MM.1S (cell line): Measurements from ENCODE around the gene WDFY4.

ENCODE experiments used
- EZH2phosphoT487 ChIP-seq: fragments of 300-600 bp; sonication (generic); IDR thresholded peaks from 2 replicates; pipeline ENCODE4 v1.6.1; 2018; ENCODE audit warnings: antibody characterized with exemption, low read length
- TF ChIP-seq, protein P1 (sequence below): fragments of 300-600 bp; sonication (generic); IDR thresholded peaks from 2 replicates; pipeline ENCODE4 v1.5.1; 2016; ENCODE audit warnings: antibody characterized with exemption, low read length, mixed read lengths

- TF ChIP-seq EZH2phosphoT487, result no peak
- TF ChIP-seq, protein P1, sequence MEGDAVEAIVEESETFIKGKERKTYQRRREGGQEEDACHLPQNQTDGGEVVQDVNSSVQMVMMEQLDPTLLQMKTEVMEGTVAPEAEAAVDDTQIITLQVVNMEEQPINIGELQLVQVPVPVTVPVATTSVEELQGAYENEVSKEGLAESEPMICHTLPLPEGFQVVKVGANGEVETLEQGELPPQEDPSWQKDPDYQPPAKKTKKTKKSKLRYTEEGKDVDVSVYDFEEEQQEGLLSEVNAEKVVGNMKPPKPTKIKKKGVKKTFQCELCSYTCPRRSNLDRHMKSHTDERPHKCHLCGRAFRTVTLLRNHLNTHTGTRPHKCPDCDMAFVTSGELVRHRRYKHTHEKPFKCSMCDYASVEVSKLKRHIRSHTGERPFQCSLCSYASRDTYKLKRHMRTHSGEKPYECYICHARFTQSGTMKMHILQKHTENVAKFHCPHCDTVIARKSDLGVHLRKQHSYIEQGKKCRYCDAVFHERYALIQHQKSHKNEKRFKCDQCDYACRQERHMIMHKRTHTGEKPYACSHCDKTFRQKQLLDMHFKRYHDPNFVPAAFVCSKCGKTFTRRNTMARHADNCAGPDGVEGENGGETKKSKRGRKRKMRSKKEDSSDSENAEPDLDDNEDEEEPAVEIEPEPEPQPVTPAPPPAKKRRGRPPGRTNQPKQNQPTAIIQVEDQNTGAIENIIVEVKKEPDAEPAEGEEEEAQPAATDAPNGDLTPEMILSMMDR, result no peak
Measured at GRCh38 chr10:48935577-48935976, 250.9 kb downstream of the WDFY4 start.
